Measurements from ENCODE around the gene IGDCC3.

IGDCC3 gene

GRCh38 chr15:65338823-65339222 is 39.0 kb downstream of the IGDCC3 start:
- DNase-seq, result no peak

- DNase-seq, result peak; percentile 22
Observed at GRCh38 chr15:65338366-65338765, 39.4 kb downstream of the IGDCC3 start.

DNA sequence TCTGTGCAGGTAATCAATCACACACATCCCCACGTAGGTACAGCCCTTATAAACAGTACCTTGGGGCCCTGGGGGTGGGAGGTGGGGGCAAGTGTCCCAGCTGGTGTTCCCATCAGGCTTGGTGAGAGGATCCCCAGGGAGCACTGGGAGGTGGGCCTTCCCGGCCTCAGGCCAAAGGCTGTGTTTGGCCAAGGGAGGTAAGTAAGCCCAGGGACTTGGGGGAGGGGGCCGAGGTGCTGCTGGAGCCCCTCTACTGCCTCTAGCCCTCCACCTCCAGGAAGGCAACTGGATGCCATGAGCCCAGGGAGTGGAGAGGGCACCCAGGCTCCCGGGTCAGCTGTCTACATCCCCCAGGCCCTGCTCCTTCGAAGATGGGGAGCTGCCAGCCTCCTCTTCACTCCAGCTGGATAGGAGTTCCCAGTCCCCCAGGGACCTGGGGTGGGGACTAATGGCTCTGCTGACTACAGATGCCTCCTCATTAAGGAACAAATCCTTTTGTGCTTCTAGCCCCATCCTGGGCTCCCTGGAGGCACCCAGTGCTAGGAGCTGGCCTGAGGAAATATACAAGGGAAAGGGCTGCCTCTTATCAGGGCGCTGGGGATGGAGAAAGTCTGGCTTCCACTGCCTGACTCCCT is 40.2 kb downstream of the IGDCC3 start:
- DNase-seq, result no peak

DNA sequence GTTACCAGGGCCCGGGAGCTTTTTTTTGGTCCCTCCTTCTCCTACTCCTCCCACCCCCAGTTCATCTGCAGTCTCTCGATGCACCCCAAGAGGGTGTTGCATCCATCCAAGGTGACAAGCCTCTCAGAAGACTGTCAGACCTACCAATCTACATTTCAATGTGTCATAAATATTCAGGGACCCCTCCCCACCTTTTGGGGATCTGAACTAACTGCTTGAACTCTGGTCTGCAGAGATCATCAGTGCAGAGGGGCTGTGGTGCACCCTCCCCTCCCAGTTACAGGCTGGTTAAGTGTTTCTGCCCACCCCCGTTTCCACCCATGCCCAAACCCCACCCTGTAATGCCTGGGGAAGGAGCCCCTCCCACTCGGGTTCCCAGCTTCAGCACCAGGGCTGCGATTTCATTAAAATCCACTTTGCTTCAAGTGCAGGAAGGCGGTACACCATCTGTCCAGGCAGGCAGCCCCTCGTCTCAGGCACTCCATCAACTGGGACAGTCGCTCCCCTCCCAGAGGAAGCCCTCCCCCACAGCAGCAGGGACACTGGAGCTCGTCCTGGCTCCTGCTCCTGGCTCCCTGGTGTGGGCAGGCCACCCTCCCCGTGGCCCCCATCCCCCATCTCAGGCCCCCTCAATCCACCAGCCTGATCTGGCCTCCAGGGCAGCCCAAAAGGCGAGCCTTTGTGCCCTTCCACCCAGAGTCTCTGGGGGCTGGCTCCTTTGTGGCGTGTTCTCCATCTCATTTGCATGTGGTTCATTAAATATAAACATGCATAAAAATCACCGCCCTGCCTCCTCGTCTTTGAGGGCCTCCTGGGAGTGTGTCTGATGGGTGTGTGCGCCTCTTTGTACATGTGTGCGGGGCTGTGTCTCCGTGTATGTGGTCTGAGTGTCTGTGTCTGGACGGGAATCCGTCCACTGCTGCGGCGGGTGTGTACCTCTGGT is 41.0 kb downstream of the IGDCC3 start:
- peak; percentile 22 for DNase-seq

GRCh38 chr15:65335278-65336055 is 42.3 kb downstream of the IGDCC3 start:
- no peak for DNase-seq

DNA sequence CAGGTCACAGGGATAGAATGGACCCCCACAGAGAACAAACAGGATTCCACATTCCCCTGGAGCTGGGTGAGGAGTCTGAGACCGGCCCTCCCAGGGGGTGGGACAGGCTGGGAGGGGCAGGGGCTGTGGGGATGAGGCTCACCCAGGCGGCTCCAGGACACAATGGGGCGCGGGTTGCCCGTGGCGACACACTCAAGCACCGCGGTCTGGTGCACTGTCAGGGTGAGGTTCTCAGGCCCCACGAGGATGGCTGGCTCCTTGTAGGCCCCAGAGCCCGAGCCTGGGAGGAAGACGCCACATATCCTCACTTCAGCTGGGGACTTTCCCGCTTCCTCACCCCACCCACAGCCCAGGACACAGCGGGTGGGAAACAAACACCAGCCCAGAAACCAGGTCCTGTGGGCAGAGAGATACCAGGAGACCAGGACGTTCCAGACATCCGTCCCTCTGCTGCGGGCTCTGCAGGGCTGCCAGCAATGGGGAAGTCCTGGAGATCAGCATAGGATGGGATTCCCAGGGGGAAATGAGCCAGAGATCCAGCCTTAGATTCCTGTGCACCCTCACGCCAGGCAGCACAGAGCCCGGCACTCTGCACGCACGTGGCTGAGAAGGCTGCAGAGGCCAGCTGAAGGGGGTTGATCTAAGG is 43.1 kb downstream of the IGDCC3 start:
- no peak for DNase-seq

DNA sequence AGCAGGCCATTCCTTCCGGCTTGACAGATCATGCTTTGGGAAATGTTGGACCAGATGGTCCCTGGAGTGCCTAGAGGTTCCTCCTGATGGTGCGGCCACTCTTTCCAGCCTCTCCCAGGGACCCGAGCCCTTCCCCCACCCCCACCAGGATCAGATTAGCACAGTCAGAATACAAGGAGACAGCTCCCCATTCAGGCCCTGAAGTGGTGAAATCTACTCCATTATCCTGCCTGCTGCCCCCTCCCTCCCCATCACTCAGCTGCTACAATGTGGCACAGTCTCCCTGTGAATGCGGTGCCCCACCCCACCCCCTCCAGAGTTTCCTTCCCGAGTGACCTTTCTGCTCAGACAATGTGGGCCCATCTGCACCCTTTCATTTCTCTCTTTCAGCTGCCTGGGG is 43.9 kb downstream of the IGDCC3 start:
- DNase-seq, result no peak

DNA sequence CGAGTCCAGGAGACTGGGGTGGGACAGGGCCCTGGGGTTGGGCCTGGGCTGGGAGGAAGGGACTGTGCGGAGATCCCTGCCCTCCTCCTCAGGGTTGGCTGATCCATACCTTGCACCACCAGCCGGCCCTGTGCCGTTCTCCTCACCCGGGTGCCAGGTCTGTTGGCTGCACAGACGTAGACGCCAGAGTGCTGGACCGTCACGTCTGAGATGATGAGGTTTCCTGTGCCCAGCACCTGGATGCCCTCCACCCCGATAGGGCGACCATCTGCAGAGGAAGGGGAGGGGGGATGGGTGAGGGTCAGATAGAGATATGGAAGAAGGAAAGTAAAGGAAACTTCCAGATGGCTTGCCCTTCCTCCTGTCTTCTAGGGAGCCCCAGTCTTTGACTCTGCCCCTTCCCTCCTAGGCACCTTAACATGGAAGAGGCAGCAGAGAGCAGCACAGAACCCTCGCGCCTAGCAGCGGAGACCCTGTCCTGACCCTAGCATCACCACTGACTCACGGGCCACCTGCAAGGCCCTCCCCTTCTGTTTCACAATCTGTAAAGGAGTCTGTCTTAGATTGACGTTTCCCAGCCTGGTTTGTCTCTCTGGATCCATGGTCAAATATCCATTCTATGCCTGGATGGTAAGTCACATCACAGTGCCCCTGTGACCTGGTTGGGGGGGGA is 44.5 kb downstream of the IGDCC3 start:
- no peak for DNase-seq

GRCh38 chr15:65332391-65333147 is 45.2 kb downstream of the IGDCC3 start:
- no peak for DNase-seq

GRCh38 chr15:65331811-65332210 is 46.0 kb downstream of the IGDCC3 start:
- no peak for DNase-seq

GRCh38 chr15:65330934-65331645 is 46.7 kb downstream of the IGDCC3 start:
- DNase-seq, result no peak

DNA sequence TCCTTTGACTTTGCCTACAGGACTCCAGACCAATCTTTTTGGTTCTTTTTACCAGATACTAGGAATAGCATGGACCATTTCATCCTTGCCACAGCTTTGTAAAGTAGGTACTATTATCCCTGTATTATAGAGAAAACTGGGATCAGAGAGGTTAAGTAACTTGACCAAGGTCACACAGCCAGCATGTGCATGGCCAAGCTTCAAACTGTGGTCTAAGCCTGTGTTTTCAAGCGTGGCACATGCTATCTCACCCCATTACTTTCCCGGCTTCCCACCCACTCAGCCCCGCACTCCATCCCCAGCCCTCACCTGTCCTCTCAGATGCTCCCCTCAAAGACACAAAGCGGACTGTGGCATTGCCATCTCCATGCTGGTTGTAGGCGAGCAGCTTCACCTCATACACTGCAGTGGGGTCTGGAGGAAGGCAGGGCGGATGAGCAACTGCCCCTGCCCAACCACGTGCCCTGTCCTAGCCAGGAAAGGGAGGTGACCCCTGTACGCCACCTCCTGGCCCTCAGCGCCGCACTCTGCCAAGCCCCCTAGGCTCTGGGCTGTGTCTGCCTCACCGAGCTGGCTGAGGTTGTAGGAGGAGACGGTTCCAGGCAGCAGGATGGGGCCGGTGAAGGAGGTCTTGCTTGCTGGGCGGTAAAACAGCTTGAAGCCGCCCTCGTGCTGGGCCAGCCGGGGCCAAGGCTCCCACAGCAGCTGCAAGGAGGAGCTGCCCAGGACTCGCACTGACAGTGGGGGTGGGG is 47.6 kb downstream of the IGDCC3 start:
- no peak for DNase-seq

GRCh38 chr15:65329288-65329983 is 48.4 kb downstream of the IGDCC3 start:
- no peak for DNase-seq

DNA sequence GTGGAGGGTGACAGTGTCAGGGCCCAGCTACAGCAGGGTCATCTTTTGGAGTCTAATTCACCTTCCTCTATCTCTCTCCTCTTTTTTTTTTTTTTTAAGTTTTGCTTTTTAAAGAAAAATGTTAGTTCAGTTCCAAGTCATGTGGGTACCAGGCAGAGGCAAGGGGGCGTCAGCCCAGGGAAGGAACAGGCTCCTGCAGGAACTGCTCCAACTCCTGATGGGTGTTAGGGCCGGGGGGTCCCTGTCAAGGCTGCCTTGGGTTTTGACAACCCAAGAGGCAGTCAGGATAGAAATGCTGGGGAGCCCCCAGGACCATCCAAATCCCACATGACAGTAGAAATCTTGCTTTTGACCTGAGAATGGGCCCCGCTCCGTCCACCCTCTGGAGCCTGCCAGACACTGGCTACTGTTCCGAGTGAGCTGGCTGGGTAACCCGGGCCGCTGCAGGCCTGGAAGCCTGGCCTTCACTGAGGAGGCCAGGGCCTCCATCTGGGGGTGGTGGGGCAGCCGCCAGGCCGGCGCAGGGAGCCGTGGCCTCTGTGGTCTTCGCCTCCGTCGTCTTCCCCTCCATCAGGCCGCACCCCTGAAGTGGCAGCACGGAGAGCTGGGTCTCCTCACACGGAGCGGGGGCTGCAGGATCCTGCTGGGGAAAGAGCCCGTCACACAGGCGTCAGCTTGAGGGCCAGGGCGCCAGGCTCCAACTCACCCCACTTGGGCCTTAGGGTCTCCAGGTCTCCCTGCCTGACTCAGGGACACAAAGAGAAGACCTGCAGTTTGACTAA is 49.1 kb downstream of the IGDCC3 start:
- no peak for DNase-seq

DNA sequence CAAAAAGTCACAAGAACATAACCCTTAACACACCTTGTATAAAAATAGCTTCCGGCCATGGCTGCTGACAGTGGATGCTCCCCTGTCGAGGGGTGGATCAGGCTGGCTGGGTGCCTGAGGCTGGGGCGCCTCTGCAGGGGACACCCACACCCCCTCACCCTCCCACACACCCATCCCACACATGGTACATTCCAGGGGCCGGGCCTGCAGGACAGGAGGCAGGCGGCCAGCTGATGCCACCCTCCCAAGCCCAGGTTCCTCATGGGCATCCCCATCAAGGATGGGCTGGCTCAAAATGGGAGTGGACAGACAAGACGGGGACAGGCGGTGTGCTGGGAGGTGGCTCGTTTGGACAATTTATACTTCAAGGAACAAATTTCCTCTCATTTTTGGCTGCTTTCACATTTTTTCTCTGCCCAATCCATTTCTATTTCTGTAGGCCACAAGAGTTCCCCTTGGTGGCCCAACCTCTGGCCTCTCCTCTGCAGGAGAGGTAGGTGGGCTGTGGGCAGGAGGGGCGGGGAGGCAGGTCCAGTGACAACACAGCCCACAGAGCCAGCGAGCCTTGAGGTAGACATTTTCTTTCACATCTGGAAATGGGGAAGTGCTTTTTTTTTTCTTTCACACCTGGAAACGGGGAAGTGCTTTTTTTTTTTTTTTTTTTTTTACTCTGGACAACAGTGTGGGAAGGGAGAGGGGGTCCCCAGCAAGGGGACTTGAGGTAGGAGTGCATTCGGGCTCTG is 50.0 kb downstream of the IGDCC3 start:
- no peak for DNase-seq

GRCh38 chr15:65326818-65327217 is 51.0 kb downstream of the IGDCC3 start:
- DNase-seq, result no peak

- peak; percentile 2 for DNase-seq
Observed at GRCh38 chr15:65326117-65326526, 51.7 kb downstream of the IGDCC3 start.

- DNase-seq, result peak; percentile 73
Observed at GRCh38 chr15:65323071-65323511, 54.7 kb downstream of the IGDCC3 start.

Measured in DMS79 (cell line).